WTC11 (cell line): ENCODE results near the gene OXLD1.

Source experiments
- ATF2 ChIP-seq: sonication (generic); formaldehyde crosslinking; IDR thresholded peaks from 2 replicates; pipeline ENCODE4 v1.8.1; 2022; ENCODE audit warnings: low read depth, missing genetic modification reagents, borderline replicate concordance
- ATF3 ChIP-seq: sonication (generic); formaldehyde crosslinking; conservative IDR thresholded peaks from 2 replicates; pipeline ENCODE4 v1.8.1; 2022; ENCODE audit warnings: mild to moderate bottlenecking, missing genetic modification reagents
- CTCF ChIP-seq: fragments of 200-600 bp; IDR thresholded peaks from 2 replicates; pipeline ENCODE4 v1.8.0; 2022; ENCODE audit warnings: antibody characterized with exemption
- E2F4 ChIP-seq: sonication (generic); formaldehyde crosslinking; IDR thresholded peaks from 2 replicates; pipeline ENCODE4 v1.8.1; 2022; ENCODE audit warnings: low read depth, mild to moderate bottlenecking, moderate library complexity, missing genetic modification reagents, borderline replicate concordance
- IRF1 ChIP-seq: sonication (generic); formaldehyde crosslinking; IDR thresholded peaks from 2 replicates; pipeline ENCODE4 v1.8.0; 2023; ENCODE audit warnings: missing genetic modification reagents
- JUN ChIP-seq: sonication (generic); formaldehyde crosslinking; IDR thresholded peaks from 2 replicates; pipeline ENCODE4 v1.8.0; 2023; ENCODE audit warnings: mild to moderate bottlenecking, missing genetic modification reagents
- MAX ChIP-seq: sonication (generic); formaldehyde crosslinking; IDR thresholded peaks from 2 replicates; pipeline ENCODE4 v1.8.0; 2022; ENCODE audit warnings: mild to moderate bottlenecking, missing genetic modification reagents
- MLX ChIP-seq: sonication (generic); formaldehyde crosslinking; IDR thresholded peaks from 2 replicates; pipeline ENCODE4 v1.8.1; 2023; ENCODE audit warnings: mild to moderate bottlenecking, missing genetic modification reagents, moderate library complexity
- NFE2L1 ChIP-seq: sonication (generic); formaldehyde crosslinking; IDR thresholded peaks from 2 replicates; pipeline ENCODE4 v1.8.1; 2023; ENCODE audit warnings: missing genetic modification reagents
- SMAD3 ChIP-seq: sonication (generic); formaldehyde crosslinking; IDR thresholded peaks from 2 replicates; pipeline ENCODE4 v1.8.0; 2022; ENCODE audit warnings: missing genetic modification reagents, mild to moderate bottlenecking, borderline replicate concordance
- SP1 ChIP-seq: sonication (generic); formaldehyde crosslinking; conservative IDR thresholded peaks from 2 replicates; pipeline ENCODE4 v1.8.1; 2022; ENCODE audit warnings: missing genetic modification reagents
- TCF7 ChIP-seq: sonication (generic); formaldehyde crosslinking; IDR thresholded peaks from 2 replicates; pipeline ENCODE4 v1.8.0; 2022; ENCODE audit warnings: mild to moderate bottlenecking, low read depth, missing genetic modification reagents, moderate library complexity

- no peak for TF ChIP-seq ATF2 (CRISPR knock-in tag)
- no peak for TF ChIP-seq CTCF
- TF ChIP-seq MAX (CRISPR knock-in tag): peak; percentile 94
- 0 out of 2 replicates have a peak, but pooled peaks have one; percentile 16 for TF ChIP-seq SMAD3
- no peak for TF ChIP-seq ATF3
- TF ChIP-seq JUN (CRISPR knock-in tag): no peak; the same call in 1 of the 2 replicates
- TF ChIP-seq TCF7 (CRISPR knock-in tag): 0 out of 2 replicates have a peak, but pooled peaks have one; percentile 71
- peak; percentile 85; the same call in 1 of the 2 replicates for TF ChIP-seq NFE2L1 (CRISPR knock-in tag)
- peak; percentile 40; the same call in 1 of the 2 replicates for TF ChIP-seq IRF1 (CRISPR knock-in tag)
- TF ChIP-seq MLX (CRISPR knock-in tag): no peak
- peak; percentile 87; the same call in 1 of the 2 replicates for TF ChIP-seq SP1 (CRISPR knock-in tag)
- TF ChIP-seq E2F4 (CRISPR knock-in tag): peak; percentile 82
These were observed at the start of gene OXLD1, which contains the start of gene CCDC137 for GRCh38 chr17:81666342-81667191.
